Chondrocyte (in vitro differentiated cells): ENCODE data around the gene RUBCN. TPM values are rescaled to one million over a fixed set of nuclear protein-coding genes. Genes with fewer than 3 reads are reported as not detected.

Experiments used
- DNase-seq: peaks from one replicate; pipeline ENCODE4 v3.0.0; 2021; ENCODE audit warnings: mixed read lengths, low spot score
- H3K27ac Mint-ChIP-seq: one replicate; pipeline ENCODE4 v1.8.0; 2021; ENCODE audit warnings: mild to moderate bottlenecking, moderate library complexity, mixed read lengths; ENCODE audit not compliant: unreplicated experiment
- H3K27me3 Mint-ChIP-seq: 2 replicates; pipeline ENCODE4 v1.8.0; 2021; ENCODE audit warnings: low read depth, mixed read lengths
- H3K36me3 Mint-ChIP-seq: 2 replicates; pipeline ENCODE4 v1.8.0; 2021; ENCODE audit warnings: low read depth, mixed read lengths
- H3K4me1 Mint-ChIP-seq: 2 replicates; pipeline ENCODE4 v1.8.0; 2021; ENCODE audit warnings: low read depth, mild to moderate bottlenecking, mixed read lengths
- H3K4me3 Mint-ChIP-seq: one replicate; pipeline ENCODE4 v1.8.0; 2021; ENCODE audit warnings: mild to moderate bottlenecking, moderate library complexity, mixed read lengths; ENCODE audit not compliant: unreplicated experiment
- H3K9me3 Mint-ChIP-seq: 2 replicates; pipeline ENCODE4 v1.8.0; 2021; ENCODE audit warnings: low read depth, mixed read lengths
- CTCF ChIP-seq: fragments of 200-600 bp; sonication (generic); IDR thresholded peaks from 2 replicates; pipeline ENCODE4 v1.5.0; 2021; ENCODE audit warnings: antibody characterized with exemption, mild to moderate bottlenecking, moderate library complexity
- total RNA-seq: library from RNA; stranded (reverse); gene quantifications from 3 replicates; pipeline ENCODE4 v1.2.1, GENCODE V29; 2021

The RUBCN gene
- total RNA-seq, 1 donor from 2014 or later: 31.2 TPM

DNA sequence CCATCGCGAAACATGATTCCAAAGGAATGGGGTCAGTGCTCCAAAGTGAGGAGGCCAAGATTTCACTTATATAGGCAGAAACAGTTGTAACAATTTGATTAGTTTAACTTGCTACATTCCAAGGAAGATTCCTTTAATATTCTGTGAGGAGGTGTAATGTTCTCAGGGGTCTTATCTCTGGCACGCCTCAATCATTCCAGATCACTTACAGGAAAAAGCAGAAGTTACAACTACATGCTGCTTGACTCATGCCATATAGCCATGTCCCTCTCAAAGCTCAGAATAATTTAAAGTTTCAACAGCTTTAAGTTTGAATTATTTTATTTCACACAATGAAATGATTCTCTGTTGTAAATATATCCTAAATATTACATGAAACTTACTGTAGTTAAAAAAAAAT is 9.5 kb upstream of the RUBCN start:
- Mint-ChIP-seq H3K27ac (no peak overlapping the region), H3K4me1 (peaks cover 19% of the 10 kb centered on the region), H3K4me3 (no peak overlapping the region), H3K27me3 (no peaks in the 10 kb centered on the region), H3K9me3 (no peaks in the 10 kb centered on the region), H3K36me3 (no peaks in the 10 kb centered on the region)
- DNase-seq: no peak
- TF ChIP-seq CTCF: no peak

DNA sequence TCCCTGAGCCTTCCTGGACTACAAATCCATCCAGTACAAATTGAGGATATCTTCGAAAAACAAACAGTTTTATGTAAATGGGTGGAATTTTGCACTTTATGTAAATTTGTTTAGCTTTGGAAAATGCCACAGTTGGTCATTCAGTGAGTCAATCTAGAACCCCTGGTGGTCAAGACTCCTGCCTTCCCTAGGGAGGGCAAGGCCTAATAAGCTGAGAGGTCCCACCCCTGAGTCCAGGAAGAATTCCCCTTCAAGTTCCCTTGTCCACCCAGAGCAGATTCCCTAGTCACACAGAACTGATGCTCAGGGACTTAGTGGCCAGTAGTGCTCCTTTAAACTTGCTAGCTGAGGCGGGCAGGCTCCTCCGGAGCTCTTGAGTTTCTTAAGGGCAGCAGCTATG is 6.1 kb upstream of the RUBCN start:
- Mint-ChIP-seq H3K27me3 (no peaks in the 10 kb centered on the region), H3K4me1 (peaks cover 4% of the 10 kb centered on the region), H3K9me3 (no peaks in the 10 kb centered on the region), H3K27ac (no peak overlapping the region), H3K4me3 (no peak overlapping the region), H3K36me3 (no peaks in the 10 kb centered on the region)
- DNase-seq: no peak
- TF ChIP-seq CTCF: no peak

GRCh38 chr3:197737749-197738462 is 1.2 kb upstream of the RUBCN start:
- Mint-ChIP-seq H3K9me3 (no peaks in the 10 kb centered on the region), H3K27ac (peak overlapping the region; percentile 92), H3K36me3 (no peaks in the 10 kb centered on the region), H3K4me3 (peak overlapping the region; percentile 97), H3K27me3 (no peaks in the 10 kb centered on the region), H3K4me1 (peaks cover 26% of the 10 kb centered on the region)
- no peak for TF ChIP-seq CTCF
- no peak for DNase-seq

DNA sequence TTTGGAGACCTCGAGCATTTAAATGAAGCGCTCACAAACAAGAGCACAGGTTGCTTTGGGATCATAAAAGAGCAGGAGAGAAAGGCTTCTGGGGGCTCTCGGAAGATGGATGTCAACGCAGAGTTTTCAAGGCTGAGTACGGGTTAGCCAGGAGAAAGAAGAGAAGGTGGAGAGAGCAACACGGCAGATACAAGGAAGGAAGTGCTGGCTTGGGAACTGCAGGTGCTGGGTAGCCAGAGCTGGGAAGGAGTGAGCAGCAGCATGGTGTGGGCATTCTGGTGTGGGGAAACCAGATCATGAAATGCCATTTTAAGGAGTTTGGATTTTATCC is 580 bp upstream of the RUBCN start:
- Mint-ChIP-seq H3K4me3 (peak overlapping the region; percentile 97), H3K27ac (peak overlapping the region; percentile 92), H3K36me3 (no peaks in the 10 kb centered on the region), H3K27me3 (no peaks in the 10 kb centered on the region), H3K9me3 (no peaks in the 10 kb centered on the region), H3K4me1 (peaks cover 26% of the 10 kb centered on the region)
- DNase-seq: no peak
- TF ChIP-seq CTCF: no peak

- no peak for TF ChIP-seq CTCF
- Mint-ChIP-seq H3K36me3 (no peaks in the 10 kb centered on the region), H3K27me3 (no peaks in the 10 kb centered on the region), H3K4me1 (peaks cover 26% of the 10 kb centered on the region), H3K4me3 (peak overlapping the region; percentile 97), H3K9me3 (no peaks in the 10 kb centered on the region), H3K27ac (peak overlapping the region; percentile 96)
- no peak for DNase-seq
Measured at GRCh38 chr3:197736010-197736490, 654 bp downstream of the RUBCN start.
